HG03565 (cell line): ENCODE measurements around the gene CAPN10.

Experiments used
- ATAC-seq: cut with Tn5 transposase; IDR thresholded peaks from one replicate; pipeline ENCODE4 v1.9.1; 2021; ENCODE audit warnings: mild to moderate bottlenecking, moderate library complexity; ENCODE audit not compliant: unreplicated experiment

The CAPN10 gene

GRCh38 chr2:240636563-240637115 is 50.1 kb downstream of the CAPN10 start:
- no peak for ATAC-seq

DNA sequence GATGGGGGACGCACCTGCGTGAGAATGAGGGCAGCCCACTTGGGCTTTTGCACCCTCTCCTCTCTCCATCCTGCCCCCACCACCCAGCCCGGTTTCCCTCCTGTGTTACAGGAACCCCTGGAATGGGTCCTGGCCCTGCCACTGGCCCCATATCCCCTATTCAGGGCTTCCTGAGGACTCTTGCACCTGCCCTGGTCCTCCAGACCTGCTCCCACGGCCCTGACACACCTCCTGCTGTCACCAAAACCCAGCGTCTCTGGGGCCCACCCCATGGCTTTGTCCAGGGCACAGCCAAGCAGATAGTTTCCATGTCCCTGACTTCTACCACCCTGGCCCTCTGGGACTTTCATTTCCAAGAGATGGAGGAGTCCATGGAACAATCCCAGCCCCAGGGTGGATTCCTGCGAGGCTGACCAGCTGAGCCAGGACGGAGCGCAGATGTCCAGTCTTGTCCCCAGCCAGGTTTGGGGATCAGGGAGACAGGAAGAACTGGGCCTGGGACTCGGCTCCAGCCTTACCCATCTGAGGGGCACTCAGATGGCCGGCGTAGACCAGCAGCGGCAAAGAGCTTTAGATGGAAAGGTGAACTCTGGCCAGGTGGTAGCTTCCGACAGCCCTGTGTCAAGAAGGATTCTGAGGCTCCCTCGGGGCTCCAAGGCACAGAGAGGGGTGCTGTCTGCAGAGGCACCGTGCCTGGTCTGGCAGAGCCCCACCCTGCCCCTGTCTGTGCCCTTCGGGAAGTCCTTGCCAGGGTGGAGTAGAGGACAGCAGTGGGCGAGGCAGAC is 50.8 kb downstream of the CAPN10 start:
- no peak for ATAC-seq

DNA sequence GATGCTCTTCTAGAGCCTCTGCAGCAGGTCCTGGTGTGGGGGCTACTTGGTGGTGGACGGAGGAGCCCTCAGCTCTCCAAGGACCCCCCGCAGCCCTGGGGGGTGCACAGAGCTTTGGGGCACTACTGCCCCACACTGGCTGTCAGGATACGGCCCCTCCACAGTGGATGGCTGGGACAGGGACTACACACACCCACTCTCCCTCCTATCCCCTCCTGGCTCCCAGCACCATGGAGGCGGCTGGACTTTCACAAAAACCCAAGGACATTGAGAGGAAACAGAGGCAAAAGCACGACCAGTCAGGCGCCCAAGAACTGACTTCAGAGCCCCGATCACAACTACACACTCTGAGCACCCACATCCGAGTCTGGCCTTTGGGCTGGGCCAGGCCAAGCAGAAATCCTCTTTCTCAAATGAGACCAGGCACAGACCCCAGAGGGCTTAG is 51.4 kb downstream of the CAPN10 start:
- ATAC-seq: no peak

GRCh38 chr2:240638512-240639160 is 52.1 kb downstream of the CAPN10 start:
- no peak for ATAC-seq

GRCh38 chr2:240639566-240639965 is 53.0 kb downstream of the CAPN10 start:
- no peak for ATAC-seq

DNA sequence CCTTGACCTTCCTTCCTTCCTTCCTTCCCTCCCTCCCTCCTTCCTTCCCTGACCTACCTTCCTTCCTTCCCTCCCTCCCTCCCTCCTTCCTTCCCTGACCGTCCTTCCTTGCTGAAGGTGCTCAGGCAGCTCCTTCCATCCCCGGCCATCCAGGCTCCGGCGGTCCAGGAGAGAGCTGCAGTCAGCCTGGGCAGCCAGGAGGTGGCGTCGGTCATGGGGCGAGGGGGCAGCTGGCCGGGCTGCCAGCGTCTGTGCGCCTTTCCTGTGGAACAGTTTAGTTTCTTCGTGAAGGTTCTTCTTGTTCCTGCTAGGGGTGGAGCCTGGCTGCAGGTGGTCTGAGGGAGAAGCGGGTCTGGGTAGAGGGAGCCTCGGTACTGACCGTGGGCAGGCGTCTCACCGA is 54.4 kb downstream of the CAPN10 start:
- no peak for ATAC-seq

- no peak for ATAC-seq
These were observed 55.7 kb downstream of the CAPN10 start for GRCh38 chr2:240642061-240642805.

GRCh38 chr2:240642806-240643092 is 56.2 kb downstream of the CAPN10 start:
- ATAC-seq: no peak

GRCh38 chr2:240643093-240643810 is 56.7 kb downstream of the CAPN10 start:
- ATAC-seq: no peak

DNA sequence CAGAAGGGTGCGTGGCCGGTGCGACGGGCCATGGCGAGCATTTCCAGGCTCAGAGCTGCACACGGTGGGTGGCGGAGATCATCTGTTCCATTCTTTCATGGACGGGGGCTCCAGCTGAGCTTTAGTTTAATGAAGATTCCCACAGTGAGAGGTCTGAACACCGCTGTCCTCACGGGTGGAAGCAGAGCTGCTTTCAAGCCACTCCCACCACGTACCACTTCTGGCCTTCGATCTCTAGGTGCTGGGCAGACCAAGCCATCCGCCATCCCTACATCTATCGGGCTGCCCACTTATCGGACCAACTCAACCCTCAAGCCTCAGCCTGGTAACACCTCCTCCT is 57.2 kb downstream of the CAPN10 start:
- no peak for ATAC-seq

DNA sequence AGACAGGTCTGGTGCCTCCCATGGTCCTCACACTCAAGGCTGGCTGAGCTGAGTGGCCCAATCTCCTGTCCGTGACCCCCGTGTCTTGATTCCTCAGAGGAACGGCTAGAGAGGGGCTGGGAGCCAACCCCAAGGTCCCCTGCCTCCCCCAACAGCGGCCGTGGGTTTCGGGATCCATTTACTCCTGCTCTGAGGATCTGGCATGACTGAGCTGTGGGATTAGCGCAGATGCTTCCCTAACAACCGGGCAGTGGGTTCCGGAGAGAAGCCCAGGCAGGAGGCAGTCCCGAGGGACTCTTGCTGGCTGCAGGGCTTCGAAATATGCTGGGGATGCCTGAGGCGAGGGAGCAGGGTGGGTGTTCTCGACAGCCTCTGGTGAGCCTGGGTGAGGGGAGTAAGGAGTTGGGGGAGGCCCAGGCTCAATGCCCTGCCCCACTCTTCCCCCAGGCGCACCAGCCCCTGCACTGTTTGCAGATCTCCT is 57.7 kb downstream of the CAPN10 start:
- ATAC-seq: no peak

GRCh38 chr2:240644859-240645301 is 58.3 kb downstream of the CAPN10 start:
- ATAC-seq: no peak

DNA sequence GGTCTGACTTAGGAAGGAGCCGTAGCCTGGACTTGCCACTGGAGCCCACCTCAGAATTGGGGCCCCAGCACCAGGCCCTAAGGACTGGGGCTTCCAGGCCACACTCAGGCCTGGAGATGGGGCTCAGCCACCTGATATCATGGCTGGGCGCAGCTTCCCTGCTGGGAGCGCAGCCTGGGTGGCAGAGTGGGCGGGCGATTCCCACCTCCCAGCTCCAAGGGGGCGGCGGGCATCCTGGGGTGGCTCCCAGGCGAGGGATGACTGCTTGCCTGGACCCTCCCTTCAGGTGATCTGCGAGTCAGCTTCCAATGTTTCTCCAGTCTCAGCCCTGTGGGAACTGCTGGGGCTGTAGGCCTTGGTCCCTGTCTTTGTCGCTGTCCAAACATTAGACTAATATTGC is 58.8 kb downstream of the CAPN10 start:
- no peak for ATAC-seq

- ATAC-seq: no peak
These were observed 59.3 kb downstream of the CAPN10 start for GRCh38 chr2:240645801-240646175.

- no peak for ATAC-seq
These were observed 59.8 kb downstream of the CAPN10 start for GRCh38 chr2:240646176-240646899.

GRCh38 chr2:240646900-240647502 is 60.5 kb downstream of the CAPN10 start:
- ATAC-seq: no peak

GRCh38 chr2:240647503-240648154 is 61.1 kb downstream of the CAPN10 start:
- no peak for ATAC-seq

GRCh38 chr2:240648155-240648649 is 61.7 kb downstream of the CAPN10 start:
- no peak for ATAC-seq
